ENCODE measurements around the gene TMEM178B. TPM values are rescaled to one million over a fixed set of nuclear protein-coding genes. Genes with fewer than 3 reads are reported as not detected.
"Not testable (repeated sequence)": the region's sequence is repeated elsewhere in the genome, so short reads cannot be mapped to it uniquely, and the experiment has no call there.

The TMEM178B gene
- total RNA-seq, 2 experiments from 2014 or later = 0.06 TPM; not detected in 1

- POLR2A ChIA-PET = interaction anchor here (0.7 kb wide), 1 partner anchor 49 kb away, joined by 3 read pairs; no protein-coding TSS in a partner anchor
Measured at GRCh38 chr7:141397236-141398163, 323.6 kb downstream of the TMEM178B start.

GRCh38 chr7:141400356-141400755 is 326.5 kb downstream of the TMEM178B start:
- H3K4me1 Mint-ChIP-seq = no peaks in the 10 kb centered on the region
- no peak for ATAC-seq (ENCODE audit: low read depth)
- POLR2A ChIA-PET = no interaction called here

More at GRCh38 chr7:141397236-141398163, 323.6 kb downstream of the TMEM178B start:
- no peak for DNase-seq
- H3K4me3 Mint-ChIP-seq = no peak overlapping the region
- no peaks in the 10 kb centered on the region for H3K36me3 Mint-ChIP-seq
- H3K4me1 Mint-ChIP-seq = no peaks in the 10 kb centered on the region
- peaks cover 5% of the 10 kb centered on the region for H3K27me3 Mint-ChIP-seq
- H3K27ac Mint-ChIP-seq = no peak overlapping the region
- no peaks in the 10 kb centered on the region for H3K9me3 Mint-ChIP-seq
- ATAC-seq (ENCODE audit: low read depth) = no peak

GRCh38 chr7:141402277-141402996 is 328.6 kb downstream of the TMEM178B start:
- H3K27ac Mint-ChIP-seq = no peak overlapping the region
- no peaks in the 10 kb centered on the region for H3K36me3 Mint-ChIP-seq
- DNase-seq (no peak), ATAC-seq (ENCODE audit: low read depth) (no peak)
- H3K4me1 Mint-ChIP-seq = no peaks in the 10 kb centered on the region
- H3K27me3 Mint-ChIP-seq = peaks cover 2% of the 10 kb centered on the region
- no peak overlapping the region for H3K4me3 Mint-ChIP-seq
- H3K9me3 Mint-ChIP-seq = no peaks in the 10 kb centered on the region
- POLR2A ChIA-PET = no interaction called here

More at GRCh38 chr7:141400356-141400755, 326.5 kb downstream of the TMEM178B start:
- no peaks in the 10 kb centered on the region for H3K9me3 Mint-ChIP-seq
- no peaks in the 10 kb centered on the region for H3K36me3 Mint-ChIP-seq
- no peak for DNase-seq
- no peak overlapping the region for H3K27ac Mint-ChIP-seq
- H3K4me3 Mint-ChIP-seq = no peak overlapping the region
- H3K27me3 Mint-ChIP-seq = peaks cover 2% of the 10 kb centered on the region

- H3K36me3 Mint-ChIP-seq; POLR2A ChIA-PET; H3K4me3 Mint-ChIP-seq; H3K9me3 Mint-ChIP-seq; H3K4me1 Mint-ChIP-seq; H3K27ac Mint-ChIP-seq; H3K27me3 Mint-ChIP-seq; DNase-seq; ATAC-seq (ENCODE audit: low read depth): not testable (repeated sequence)
Measured at GRCh38 chr7:141403846-141404245, 330.0 kb downstream of the TMEM178B start.

GRCh38 chr7:141406347-141406746 is 332.5 kb downstream of the TMEM178B start:
- DNase-seq (no peak), ATAC-seq (ENCODE audit: low read depth) (no peak)
- Mint-ChIP-seq H3K27me3 (peaks cover 15% of the 10 kb centered on the region), H3K36me3 (no peaks in the 10 kb centered on the region), H3K27ac (no peak overlapping the region), H3K9me3 (no peaks in the 10 kb centered on the region), H3K4me1 (no peaks in the 10 kb centered on the region), H3K4me3 (no peak overlapping the region)
- POLR2A ChIA-PET = no interaction called here

- no peak overlapping the region for H3K27ac Mint-ChIP-seq
- POLR2A ChIA-PET = no interaction called here
- H3K4me1 Mint-ChIP-seq = no peaks in the 10 kb centered on the region
- no peaks in the 10 kb centered on the region for H3K9me3 Mint-ChIP-seq
- ATAC-seq (ENCODE audit: low read depth) (no peak), DNase-seq (no peak)
- no peak overlapping the region for H3K4me3 Mint-ChIP-seq
- H3K27me3 Mint-ChIP-seq = peaks cover 18% of the 10 kb centered on the region
- H3K36me3 Mint-ChIP-seq = no peaks in the 10 kb centered on the region
Measured at GRCh38 chr7:141407893-141408292, 334.0 kb downstream of the TMEM178B start.

- no peak overlapping the region for H3K4me3 Mint-ChIP-seq
- H3K9me3 Mint-ChIP-seq = no peaks in the 10 kb centered on the region
- POLR2A ChIA-PET = no interaction called here
- peaks cover 18% of the 10 kb centered on the region for H3K27me3 Mint-ChIP-seq
- ATAC-seq (ENCODE audit: low read depth) = no peak
- H3K4me1 Mint-ChIP-seq = no peaks in the 10 kb centered on the region
- no peak for DNase-seq
- no peaks in the 10 kb centered on the region for H3K36me3 Mint-ChIP-seq
- no peak overlapping the region for H3K27ac Mint-ChIP-seq
Measured at GRCh38 chr7:141408440-141408839, 334.6 kb downstream of the TMEM178B start.

- Mint-ChIP-seq H3K27ac (no peak overlapping the region), H3K36me3 (no peaks in the 10 kb centered on the region), H3K9me3 (no peaks in the 10 kb centered on the region), H3K4me3 (no peak overlapping the region), H3K4me1 (no peaks in the 10 kb centered on the region), H3K27me3 (peaks cover 18% of the 10 kb centered on the region)
- POLR2A ChIA-PET = no interaction called here
- ATAC-seq (ENCODE audit: low read depth) (no peak), DNase-seq (no peak)
Measured at GRCh38 chr7:141409219-141409618, 335.4 kb downstream of the TMEM178B start.

GRCh38 chr7:141409801-141410329 is 336.0 kb downstream of the TMEM178B start:
- no peaks in the 10 kb centered on the region for H3K4me1 Mint-ChIP-seq
- H3K27me3 Mint-ChIP-seq = peaks cover 20% of the 10 kb centered on the region
- H3K36me3 Mint-ChIP-seq = no peaks in the 10 kb centered on the region

GRCh38 chr7:141410353-141411000 is 336.6 kb downstream of the TMEM178B start:
- no peak for ATAC-seq (ENCODE audit: low read depth)
- DNase-seq = no peak
- Mint-ChIP-seq H3K4me1 (no peaks in the 10 kb centered on the region), H3K4me3 (no peak overlapping the region), H3K27me3 (peaks cover 20% of the 10 kb centered on the region), H3K27ac (no peak overlapping the region), H3K9me3 (no peaks in the 10 kb centered on the region), H3K36me3 (no peaks in the 10 kb centered on the region)
- POLR2A ChIA-PET = no interaction called here

More at GRCh38 chr7:141409801-141410329, 336.0 kb downstream of the TMEM178B start:
- POLR2A ChIA-PET = no interaction called here
- no peak for ATAC-seq (ENCODE audit: low read depth)
- H3K4me3 Mint-ChIP-seq = no peak overlapping the region
- DNase-seq = no peak
- no peaks in the 10 kb centered on the region for H3K9me3 Mint-ChIP-seq
- no peak overlapping the region for H3K27ac Mint-ChIP-seq

- DNase-seq (no peak), ATAC-seq (ENCODE audit: low read depth) (no peak)
- Mint-ChIP-seq H3K4me1 (no peaks in the 10 kb centered on the region), H3K4me3 (no peak overlapping the region), H3K9me3 (no peaks in the 10 kb centered on the region), H3K27me3 (peaks cover 20% of the 10 kb centered on the region), H3K27ac (no peak overlapping the region), H3K36me3 (no peaks in the 10 kb centered on the region)
- POLR2A ChIA-PET = no interaction called here
Measured at GRCh38 chr7:141411133-141411532, 337.3 kb downstream of the TMEM178B start.

GRCh38 chr7:141415999-141416398 is 342.1 kb downstream of the TMEM178B start:
- H3K9me3 Mint-ChIP-seq = no peaks in the 10 kb centered on the region
- POLR2A ChIA-PET = no interaction called here
- H3K36me3 Mint-ChIP-seq = no peaks in the 10 kb centered on the region
- DNase-seq (no peak), ATAC-seq (ENCODE audit: low read depth) (no peak)
- H3K4me3 Mint-ChIP-seq = no peak overlapping the region
- no peak overlapping the region for H3K27ac Mint-ChIP-seq
- H3K27me3 Mint-ChIP-seq = peaks cover 17% of the 10 kb centered on the region
- no peaks in the 10 kb centered on the region for H3K4me1 Mint-ChIP-seq

GRCh38 chr7:141416650-141417270 is 342.9 kb downstream of the TMEM178B start:
- Mint-ChIP-seq H3K27me3 (peaks cover 15% of the 10 kb centered on the region), H3K36me3 (no peaks in the 10 kb centered on the region), H3K4me1 (no peaks in the 10 kb centered on the region), H3K9me3 (no peaks in the 10 kb centered on the region), H3K4me3 (no peak overlapping the region), H3K27ac (no peak overlapping the region)
- POLR2A ChIA-PET = no interaction called here
- DNase-seq = no peak
- no peak for ATAC-seq (ENCODE audit: low read depth)

All from activated naive CD8-positive, alpha-beta T cell treated with anti-CD3 and anti-CD28 coated beads, Interleukin-2, amount 10 ng/mL, durations not matched to agents 7 days and 5 days (primary cell).